OCI-LY1 (cell line): ENCODE results near the gene SLC6A9.

Experiments used
- EZH2 ChIP-seq: fragments of 200-600 bp; sonication (generic), shearing (Covaris generic); IDR thresholded peaks from 2 replicates; pipeline ENCODE4 v1.8.0; 2017; ENCODE audit warnings: borderline replicate concordance, mixed run types, mild to moderate bottlenecking, antibody characterized with exemption, low read length, moderate library complexity, mixed read lengths
- TF ChIP-seq, protein P1 (sequence below): fragments of 200-600 bp; sonication (generic), shearing (Covaris generic); IDR thresholded peaks from 2 replicates; pipeline ENCODE4 v1.5.1; 2017; ENCODE audit warnings: mild to moderate bottlenecking, antibody characterized with exemption, low read length, moderate library complexity, mixed read lengths

DNA sequence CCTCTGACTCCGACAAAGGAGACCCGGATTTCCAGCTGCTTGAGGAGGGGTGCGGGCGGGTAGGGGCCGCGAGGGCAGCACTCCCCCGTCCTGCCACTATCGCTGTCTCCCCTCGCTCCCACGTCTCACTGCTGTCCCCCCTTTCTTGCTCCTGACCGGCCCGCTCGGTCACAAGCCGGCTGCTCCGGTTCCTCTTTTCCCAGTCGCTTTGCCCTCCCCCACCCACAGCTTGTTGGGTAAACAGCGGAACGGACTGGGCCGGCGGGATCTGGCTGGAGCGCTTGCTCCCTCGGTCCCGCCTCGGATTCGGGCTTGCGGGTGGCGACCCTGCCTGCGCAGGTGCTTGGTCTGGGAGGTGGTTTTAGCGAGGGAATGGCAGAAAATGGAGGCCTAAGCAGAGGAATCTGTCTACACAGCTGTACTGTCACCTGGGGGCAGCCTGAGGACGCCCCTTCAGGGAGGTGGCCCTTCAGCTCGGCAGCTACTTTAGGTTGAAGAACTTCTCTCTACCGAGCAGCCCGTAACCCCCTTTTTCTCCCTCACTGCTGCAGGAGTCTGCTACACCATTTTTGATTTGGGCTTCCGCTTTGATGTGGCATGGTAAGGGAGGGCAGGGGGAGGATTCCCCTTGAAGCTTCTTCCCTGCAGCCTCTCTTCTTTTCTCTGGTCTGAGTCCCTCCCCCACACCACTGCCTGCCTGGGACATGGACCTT is 55.9 kb downstream of the SLC6A9 start:
- TF ChIP-seq, protein P1, sequence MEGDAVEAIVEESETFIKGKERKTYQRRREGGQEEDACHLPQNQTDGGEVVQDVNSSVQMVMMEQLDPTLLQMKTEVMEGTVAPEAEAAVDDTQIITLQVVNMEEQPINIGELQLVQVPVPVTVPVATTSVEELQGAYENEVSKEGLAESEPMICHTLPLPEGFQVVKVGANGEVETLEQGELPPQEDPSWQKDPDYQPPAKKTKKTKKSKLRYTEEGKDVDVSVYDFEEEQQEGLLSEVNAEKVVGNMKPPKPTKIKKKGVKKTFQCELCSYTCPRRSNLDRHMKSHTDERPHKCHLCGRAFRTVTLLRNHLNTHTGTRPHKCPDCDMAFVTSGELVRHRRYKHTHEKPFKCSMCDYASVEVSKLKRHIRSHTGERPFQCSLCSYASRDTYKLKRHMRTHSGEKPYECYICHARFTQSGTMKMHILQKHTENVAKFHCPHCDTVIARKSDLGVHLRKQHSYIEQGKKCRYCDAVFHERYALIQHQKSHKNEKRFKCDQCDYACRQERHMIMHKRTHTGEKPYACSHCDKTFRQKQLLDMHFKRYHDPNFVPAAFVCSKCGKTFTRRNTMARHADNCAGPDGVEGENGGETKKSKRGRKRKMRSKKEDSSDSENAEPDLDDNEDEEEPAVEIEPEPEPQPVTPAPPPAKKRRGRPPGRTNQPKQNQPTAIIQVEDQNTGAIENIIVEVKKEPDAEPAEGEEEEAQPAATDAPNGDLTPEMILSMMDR, result no peak
- TF ChIP-seq EZH2, result no peak
